A673 (cell line): ENCODE data around the gene ADAM12.

Experiments used
- EZH2 ChIP-seq: fragments of 200-600 bp; sonication (generic); IDR thresholded peaks from 2 replicates; pipeline ENCODE4 v1.6.1; 2017; ENCODE audit warnings: borderline replicate concordance, low read depth, mild to moderate bottlenecking, mixed read lengths, antibody characterized with exemption, low read length; ENCODE audit not compliant: poor library complexity, severe bottlenecking
- TF ChIP-seq, protein P1 (sequence below): fragments of 300-800, 200-600 bp; sonication (generic); conservative IDR thresholded peaks from 2 replicates; pipeline ENCODE4 v1.5.1; 2017; ENCODE audit warnings: low read depth, mild to moderate bottlenecking, antibody characterized with exemption, low read length, moderate library complexity, mixed read lengths

DNA sequence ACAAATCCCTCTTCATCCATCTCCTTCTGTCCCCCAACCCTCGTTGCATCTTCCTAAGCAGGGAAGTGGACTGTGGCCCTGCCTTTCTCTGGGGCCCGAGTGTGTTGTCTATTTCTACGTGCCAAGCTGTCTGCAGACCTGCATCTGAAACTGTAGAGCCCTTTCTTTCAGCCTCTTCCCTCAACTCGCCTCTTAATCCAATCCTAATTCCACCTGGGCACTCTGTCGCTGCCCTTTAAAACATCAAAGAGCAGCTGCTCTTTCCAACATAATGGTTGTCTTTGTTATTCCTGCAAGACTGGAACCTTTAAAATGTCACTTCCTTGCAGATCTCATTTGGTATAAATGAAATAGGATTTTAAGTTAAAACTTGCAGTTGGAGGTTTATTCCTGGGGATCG lies 21.5 kb upstream of the ADAM12 start:
- TF ChIP-seq, protein P1, sequence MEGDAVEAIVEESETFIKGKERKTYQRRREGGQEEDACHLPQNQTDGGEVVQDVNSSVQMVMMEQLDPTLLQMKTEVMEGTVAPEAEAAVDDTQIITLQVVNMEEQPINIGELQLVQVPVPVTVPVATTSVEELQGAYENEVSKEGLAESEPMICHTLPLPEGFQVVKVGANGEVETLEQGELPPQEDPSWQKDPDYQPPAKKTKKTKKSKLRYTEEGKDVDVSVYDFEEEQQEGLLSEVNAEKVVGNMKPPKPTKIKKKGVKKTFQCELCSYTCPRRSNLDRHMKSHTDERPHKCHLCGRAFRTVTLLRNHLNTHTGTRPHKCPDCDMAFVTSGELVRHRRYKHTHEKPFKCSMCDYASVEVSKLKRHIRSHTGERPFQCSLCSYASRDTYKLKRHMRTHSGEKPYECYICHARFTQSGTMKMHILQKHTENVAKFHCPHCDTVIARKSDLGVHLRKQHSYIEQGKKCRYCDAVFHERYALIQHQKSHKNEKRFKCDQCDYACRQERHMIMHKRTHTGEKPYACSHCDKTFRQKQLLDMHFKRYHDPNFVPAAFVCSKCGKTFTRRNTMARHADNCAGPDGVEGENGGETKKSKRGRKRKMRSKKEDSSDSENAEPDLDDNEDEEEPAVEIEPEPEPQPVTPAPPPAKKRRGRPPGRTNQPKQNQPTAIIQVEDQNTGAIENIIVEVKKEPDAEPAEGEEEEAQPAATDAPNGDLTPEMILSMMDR = no peak
- TF ChIP-seq EZH2 = no peak
